GM13977 (cell line): ENCODE results near the gene GRID2.

Source experiments
- DNase-seq: peaks from one replicate; pipeline ENCODE4 v3.0.0; 2012; ENCODE audit warnings: low spot score
- in situ Hi-C: fragments of 300-500 bp; cut with MboI; formaldehyde crosslinking; loops from one replicate; pipeline ENCODE4 v1.12.0; 2022; ENCODE audit warnings: low sequenced_read_pairs, low pct_unique_long_range_greater_than_20kb, mixed read lengths, inconsistent platforms; ENCODE audit not compliant: unreplicated experiment
- TF ChIP-seq, protein P1 (sequence below): IDR thresholded peaks from 2 replicates; pipeline ENCODE4 v1.5.1; 2012; ENCODE audit warnings: mild to moderate bottlenecking, control low read depth; ENCODE audit not compliant: insufficient read depth; ENCODE audit errors: extremely low read depth, missing control alignments

The GRID2 gene

DNA sequence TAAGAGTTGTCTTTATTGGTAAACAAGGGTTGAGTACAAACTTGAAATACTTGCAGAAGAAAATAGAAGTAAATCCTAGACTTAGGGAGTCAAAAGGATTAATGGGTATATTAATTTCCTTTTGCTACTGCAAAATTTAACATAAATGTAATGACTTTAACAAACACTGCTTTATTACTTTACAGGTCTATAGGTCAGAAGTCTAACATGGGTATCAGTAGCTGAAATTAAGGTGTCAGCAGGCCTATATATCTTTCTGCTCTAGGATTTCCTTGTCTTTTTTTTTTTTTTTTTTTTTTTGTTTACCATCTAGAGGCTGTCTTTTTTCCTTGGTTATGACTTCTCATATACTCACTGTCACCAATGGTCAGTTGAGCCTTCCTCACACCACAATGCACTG, 220.4 kb downstream of the GRID2 start:
- in situ Hi-C loops = no loop called here
- no peak for DNase-seq
- TF ChIP-seq, protein P1, sequence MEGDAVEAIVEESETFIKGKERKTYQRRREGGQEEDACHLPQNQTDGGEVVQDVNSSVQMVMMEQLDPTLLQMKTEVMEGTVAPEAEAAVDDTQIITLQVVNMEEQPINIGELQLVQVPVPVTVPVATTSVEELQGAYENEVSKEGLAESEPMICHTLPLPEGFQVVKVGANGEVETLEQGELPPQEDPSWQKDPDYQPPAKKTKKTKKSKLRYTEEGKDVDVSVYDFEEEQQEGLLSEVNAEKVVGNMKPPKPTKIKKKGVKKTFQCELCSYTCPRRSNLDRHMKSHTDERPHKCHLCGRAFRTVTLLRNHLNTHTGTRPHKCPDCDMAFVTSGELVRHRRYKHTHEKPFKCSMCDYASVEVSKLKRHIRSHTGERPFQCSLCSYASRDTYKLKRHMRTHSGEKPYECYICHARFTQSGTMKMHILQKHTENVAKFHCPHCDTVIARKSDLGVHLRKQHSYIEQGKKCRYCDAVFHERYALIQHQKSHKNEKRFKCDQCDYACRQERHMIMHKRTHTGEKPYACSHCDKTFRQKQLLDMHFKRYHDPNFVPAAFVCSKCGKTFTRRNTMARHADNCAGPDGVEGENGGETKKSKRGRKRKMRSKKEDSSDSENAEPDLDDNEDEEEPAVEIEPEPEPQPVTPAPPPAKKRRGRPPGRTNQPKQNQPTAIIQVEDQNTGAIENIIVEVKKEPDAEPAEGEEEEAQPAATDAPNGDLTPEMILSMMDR = no peak

DNA sequence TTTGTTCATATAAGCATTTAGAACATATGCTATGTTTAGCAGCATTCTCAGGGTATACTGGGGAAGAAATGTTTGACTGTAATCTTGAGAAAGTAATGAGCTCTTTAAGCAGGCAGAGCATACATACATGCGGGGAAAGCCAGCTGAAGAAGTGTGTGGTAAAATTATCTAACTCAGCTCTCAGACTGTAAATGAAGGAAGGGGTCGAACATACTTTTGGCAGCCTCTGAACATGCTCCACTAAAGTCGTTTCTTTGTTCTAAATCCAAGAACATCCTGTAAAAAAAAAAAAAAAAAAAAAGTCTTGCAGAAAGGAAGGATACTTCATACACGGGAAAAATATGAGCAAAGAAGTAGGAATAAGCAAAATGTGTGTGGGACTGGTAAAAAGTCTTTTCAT, 224.8 kb downstream of the GRID2 start:
- DNase-seq = no peak
- TF ChIP-seq, protein P1 = no peak
- in situ Hi-C loops = no loop called here

DNA sequence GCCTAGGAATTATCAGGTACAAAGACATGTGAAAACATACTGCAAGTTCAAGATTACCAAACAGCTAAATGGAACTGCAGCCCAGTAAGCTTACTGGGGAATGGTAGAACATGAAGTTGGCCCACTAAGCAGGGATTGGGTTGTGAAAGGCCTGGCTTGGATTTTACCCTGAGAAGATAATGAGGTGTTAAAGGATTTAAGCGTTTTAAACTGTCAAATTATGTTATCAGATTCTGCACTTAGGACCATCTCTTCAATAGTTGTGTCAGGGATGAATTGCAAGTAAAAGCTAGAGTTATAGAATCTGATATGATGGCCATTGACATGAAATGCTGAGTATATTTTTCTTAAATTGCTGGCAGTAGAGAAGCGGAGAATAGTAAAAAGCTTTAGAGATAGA, 225.7 kb downstream of the GRID2 start:
- TF ChIP-seq, protein P1 = no peak
- in situ Hi-C loops = no loop called here
- DNase-seq = no peak

DNA sequence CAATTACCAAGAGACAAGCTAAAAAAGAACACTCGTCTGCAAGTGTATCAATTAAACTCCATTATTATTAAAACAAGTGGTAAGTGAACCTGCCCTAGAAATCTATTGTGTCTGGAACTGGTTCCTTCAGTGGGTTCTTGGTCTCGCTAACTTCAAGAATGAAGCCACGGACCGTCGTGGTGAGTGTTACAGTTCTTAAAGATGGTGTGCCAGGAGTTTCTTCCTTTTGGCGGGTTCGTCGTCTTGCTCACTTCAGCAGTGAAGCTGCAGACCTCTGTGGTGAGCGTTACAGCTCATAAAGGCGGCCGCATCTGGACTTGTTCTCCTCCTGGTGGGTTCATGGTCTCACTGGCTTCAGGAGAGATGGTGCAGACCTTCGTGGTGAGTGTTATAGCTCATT, 231.8 kb downstream of the GRID2 start:
- no peak for DNase-seq
- TF ChIP-seq, protein P1 = no peak
- in situ Hi-C loops = no loop called here

DNA sequence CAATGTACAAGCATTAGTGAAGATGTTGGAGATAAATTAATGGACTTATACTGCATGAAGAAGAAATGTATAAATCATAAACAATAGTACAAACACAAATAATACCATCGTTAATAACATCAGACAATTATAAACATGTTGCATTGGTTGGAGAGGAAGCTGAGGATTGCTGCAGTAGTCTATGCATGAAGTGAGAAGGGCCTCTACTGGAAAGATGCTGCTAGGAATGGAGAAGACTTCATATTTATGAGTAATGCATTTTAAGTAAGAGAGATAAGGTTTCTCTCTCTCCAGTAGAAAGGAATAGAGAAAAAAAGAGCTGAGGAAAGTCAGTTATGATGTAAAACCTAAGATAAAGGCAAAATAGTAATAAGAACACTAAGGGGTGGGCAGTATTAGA, 247.8 kb downstream of the GRID2 start:
- no peak for DNase-seq
- in situ Hi-C loops = no loop called here
- TF ChIP-seq, protein P1 = no peak

DNA sequence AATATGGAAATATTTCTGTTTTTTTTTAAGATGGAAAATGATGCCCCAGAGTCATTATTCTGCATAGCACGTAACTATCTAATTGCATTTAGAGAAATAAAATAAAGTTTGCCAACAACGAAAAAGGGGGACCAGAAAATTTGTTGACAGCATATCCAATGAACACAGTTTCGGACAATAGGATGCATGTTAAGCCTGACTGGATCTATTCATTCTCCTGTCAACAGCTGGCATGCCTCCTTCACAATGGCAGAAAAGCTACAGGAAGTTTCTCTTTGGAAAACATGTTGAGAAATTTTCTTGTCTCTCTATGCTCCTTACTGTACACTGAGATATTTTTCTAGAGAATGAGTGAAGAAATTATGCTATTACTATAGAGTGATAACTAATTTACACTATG, 262.5 kb downstream of the GRID2 start:
- TF ChIP-seq, protein P1 = no peak
- in situ Hi-C loops = no loop called here

DNA sequence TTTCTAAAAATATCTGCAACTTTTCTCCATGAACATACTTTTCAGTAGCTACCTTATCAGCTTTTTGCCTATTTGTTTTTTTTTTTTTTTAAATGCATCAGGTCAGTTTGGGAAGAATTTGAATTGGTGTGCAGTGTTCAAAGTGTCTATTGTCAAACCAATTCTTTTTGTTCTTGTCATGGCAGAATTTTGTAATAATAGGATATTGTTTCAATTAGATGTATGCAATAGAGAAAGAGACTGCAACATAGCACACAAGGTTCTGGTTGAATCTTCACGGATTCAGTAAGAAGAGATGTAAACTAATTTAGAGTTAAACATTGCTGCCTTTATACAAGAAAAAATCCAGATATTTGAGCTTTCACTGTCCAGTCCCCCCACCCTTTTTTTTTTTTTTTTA, 277.1 kb downstream of the GRID2 start:
- TF ChIP-seq, protein P1 = no peak
- DNase-seq = no peak
- in situ Hi-C loops = no loop called here

More for the DNA sequence above, 262.5 kb downstream of the GRID2 start:
- no peak for DNase-seq
